GM19025 (cell line): ENCODE results near the gene MACROD1.
"Not testable (repeated sequence)": the region's sequence is repeated elsewhere in the genome, so short reads cannot be mapped to it uniquely, and the experiment has no call there.

Source experiments
- ATAC-seq: cut with Tn5 transposase; IDR thresholded peaks from one replicate; pipeline ENCODE4 v1.9.1; 2021; ENCODE audit warnings: mild to moderate bottlenecking, low read depth, moderate library complexity; ENCODE audit not compliant: unreplicated experiment

Gene MACROD1

GRCh38 chr11:64185693-64186491 is 20.0 kb upstream of the MACROD1 start, which contains the start of gene STIP1:
TSS of gene STIP1 (plus strand) at chr11:64186171. CDS start at chr11:64186262, 91 bp downstream.
- ATAC-seq: peak; percentile 83

GRCh38 chr11:64185175-64185692 is 19.3 kb upstream of the MACROD1 start:
- peak; percentile 13 for ATAC-seq

GRCh38 chr11:64183890-64184289 is 18.0 kb upstream of the MACROD1 start:
- no peak for ATAC-seq

GRCh38 chr11:64181506-64182411 is 15.8 kb upstream of the MACROD1 start:
- no peak for ATAC-seq

- no peak for ATAC-seq
Measured at GRCh38 chr11:64180891-64181290, 15.0 kb upstream of the MACROD1 start.

- ATAC-seq: no peak
Measured at GRCh38 chr11:64178951-64179639, 13.2 kb upstream of the MACROD1 start.

- no peak for ATAC-seq
Measured at GRCh38 chr11:64178203-64178602, 12.3 kb upstream of the MACROD1 start.

- no peak for ATAC-seq
Measured at GRCh38 chr11:64176751-64177150, 10.8 kb upstream of the MACROD1 start.

- no peak for ATAC-seq
Measured at GRCh38 chr11:64173616-64174355, 7.9 kb upstream of the MACROD1 start.

- no peak for ATAC-seq
Measured at GRCh38 chr11:64170419-64170818, 4.5 kb upstream of the MACROD1 start.

GRCh38 chr11:64165481-64165841 is 452 bp downstream of the MACROD1 start:
- no peak for ATAC-seq

GRCh38 chr11:64164392-64165312 is 1.3 kb downstream of the MACROD1 start:
- no peak for ATAC-seq

GRCh38 chr11:64163951-64164350 is 2.0 kb downstream of the MACROD1 start:
- ATAC-seq: no peak

- not testable (repeated sequence) for ATAC-seq
Measured at GRCh38 chr11:64162769-64163168, 3.1 kb downstream of the MACROD1 start.

- ATAC-seq: no peak
Measured at GRCh38 chr11:64161037-64161436, 4.9 kb downstream of the MACROD1 start.

- no peak for ATAC-seq
Measured at GRCh38 chr11:64157631-64158394, 8.1 kb downstream of the MACROD1 start.

- no peak for ATAC-seq
Measured at GRCh38 chr11:64156235-64157011, 9.5 kb downstream of the MACROD1 start.
